Calu3 (cell line): ENCODE data around the gene ZNF418. TPM values are rescaled to one million over a fixed set of nuclear protein-coding genes. Genes with fewer than 3 reads are reported as not detected.

Experiments
- Bru-seq: library from RNA; stranded (reverse); fragments of 400-500 nt; gene quantifications from one replicate; lab custom pipeline; 2021; lab: Mats Ljungman, UMichigan
- BruChase-seq, 2 experiments: library from RNA; stranded (reverse); fragments of 400-500 nt; gene quantifications; one replicate each; lab custom pipeline; 2021; lab: Mats Ljungman, UMichigan
- BruUV-seq: library from RNA; stranded (reverse); fragments of 400-500 nt; replicated peaks from 2 replicates; lab custom pipeline; 2021; lab: Mats Ljungman, UMichigan
- CTCF ChIA-PET: fragments of 300-600 bp; sonication (Branson Sonifier 250); formaldehyde crosslinking; loops from one replicate; lab custom pipeline; 2022; ENCODE audit warnings: antibody characterized with exemption; lab: Charles Lee
- DNase-seq: peaks from one replicate; pipeline ENCODE4 v3.0.0; 2022
- H3K27ac Mint-ChIP-seq: one replicate; pipeline ENCODE4 v1.8.0; 2022; ENCODE audit warnings: mixed read lengths; ENCODE audit not compliant: unreplicated experiment
- H3K27me3 Mint-ChIP-seq: one replicate; pipeline ENCODE4 v1.8.0; 2022; ENCODE audit warnings: mixed read lengths; ENCODE audit not compliant: unreplicated experiment
- H3K36me3 Mint-ChIP-seq: one replicate; pipeline ENCODE4 v1.8.0; 2022; ENCODE audit warnings: mild to moderate bottlenecking, moderate library complexity, mixed read lengths; ENCODE audit not compliant: insufficient read depth, unreplicated experiment
- H3K4me1 Mint-ChIP-seq: one replicate; pipeline ENCODE4 v1.8.0; 2022; ENCODE audit warnings: mild to moderate bottlenecking, low read depth, mixed read lengths; ENCODE audit not compliant: unreplicated experiment
- H3K4me3 Mint-ChIP-seq: one replicate; pipeline ENCODE4 v1.8.0; 2022; ENCODE audit warnings: mild to moderate bottlenecking, low read depth, moderate library complexity, mixed read lengths; ENCODE audit not compliant: unreplicated experiment
- H3K9me3 Mint-ChIP-seq: one replicate; pipeline ENCODE4 v1.8.0; 2022; ENCODE audit warnings: low read depth, mixed read lengths; ENCODE audit not compliant: unreplicated experiment
- intact Hi-C: fragments of 100-400 bp; cut with micrococcal nuclease; formaldehyde crosslinking; loops from one replicate; pipeline ENCODE4 v1.10.0; 2022; ENCODE audit not compliant: unreplicated experiment
- long read RNA-seq: library from polyadenylated mRNA; stranded (forward); transcript quantifications from one replicate; pipeline ENCODE4 v2.0.0, GENCODE V29; 2022
- total RNA-seq: library from RNA; stranded (reverse); gene quantifications from 2 replicates; pipeline ENCODE4 v1.2.3, GENCODE V29; 2022
- TF ChIP-seq, protein P1 (sequence below): fragments of 200-600 bp; IDR thresholded peaks from one replicate; pipeline ENCODE4 v1.8.0; 2022; ENCODE audit warnings: antibody characterized with exemption; ENCODE audit not compliant: unreplicated experiment

ZNF418 gene
- total RNA-seq (2.1 and 2.3 TPM in 2 replicates), Bru-seq, nascent RNA (percentile 54 among the genes with signal in this experiment), BruChase-seq, experiment 1, labeled RNA remaining after a 6-hour chase (percentile 47 among the genes with signal in this experiment), BruChase-seq, experiment 2, labeled RNA remaining after a 2-hour chase (percentile 46 among the genes with signal in this experiment)
- long read RNA-seq, partial matches to known transcripts: 0 of 1 reads
- long read RNA-seq, other reads (novel, unspliced or antisense): 1 of 1 reads

GRCh38 chr19:57934820-57935665, at the start of gene ZNF418:
Gene ZNF418 (minus strand): TSS chr19:57935402. CDS start chr19:57933822, 1,580 bp downstream.
- intact Hi-C loops: no loop called here
- no peak for DNase-seq
- Mint-ChIP-seq H3K36me3 (peaks cover 10% of the 10 kb centered on the region), H3K9me3 (peaks cover 26% of the 10 kb centered on the region), H3K4me1 (no peaks in the 10 kb centered on the region), H3K4me3 (no peak within 1 kb of the TSS), H3K27me3 (no peaks in the 10 kb centered on the region), H3K27ac (no peak within 1 kb of the TSS)
- CTCF ChIA-PET: no interaction called here
- TF ChIP-seq, protein P1, sequence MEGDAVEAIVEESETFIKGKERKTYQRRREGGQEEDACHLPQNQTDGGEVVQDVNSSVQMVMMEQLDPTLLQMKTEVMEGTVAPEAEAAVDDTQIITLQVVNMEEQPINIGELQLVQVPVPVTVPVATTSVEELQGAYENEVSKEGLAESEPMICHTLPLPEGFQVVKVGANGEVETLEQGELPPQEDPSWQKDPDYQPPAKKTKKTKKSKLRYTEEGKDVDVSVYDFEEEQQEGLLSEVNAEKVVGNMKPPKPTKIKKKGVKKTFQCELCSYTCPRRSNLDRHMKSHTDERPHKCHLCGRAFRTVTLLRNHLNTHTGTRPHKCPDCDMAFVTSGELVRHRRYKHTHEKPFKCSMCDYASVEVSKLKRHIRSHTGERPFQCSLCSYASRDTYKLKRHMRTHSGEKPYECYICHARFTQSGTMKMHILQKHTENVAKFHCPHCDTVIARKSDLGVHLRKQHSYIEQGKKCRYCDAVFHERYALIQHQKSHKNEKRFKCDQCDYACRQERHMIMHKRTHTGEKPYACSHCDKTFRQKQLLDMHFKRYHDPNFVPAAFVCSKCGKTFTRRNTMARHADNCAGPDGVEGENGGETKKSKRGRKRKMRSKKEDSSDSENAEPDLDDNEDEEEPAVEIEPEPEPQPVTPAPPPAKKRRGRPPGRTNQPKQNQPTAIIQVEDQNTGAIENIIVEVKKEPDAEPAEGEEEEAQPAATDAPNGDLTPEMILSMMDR: no peak
- BruUV-seq: no TSS peak

DNA sequence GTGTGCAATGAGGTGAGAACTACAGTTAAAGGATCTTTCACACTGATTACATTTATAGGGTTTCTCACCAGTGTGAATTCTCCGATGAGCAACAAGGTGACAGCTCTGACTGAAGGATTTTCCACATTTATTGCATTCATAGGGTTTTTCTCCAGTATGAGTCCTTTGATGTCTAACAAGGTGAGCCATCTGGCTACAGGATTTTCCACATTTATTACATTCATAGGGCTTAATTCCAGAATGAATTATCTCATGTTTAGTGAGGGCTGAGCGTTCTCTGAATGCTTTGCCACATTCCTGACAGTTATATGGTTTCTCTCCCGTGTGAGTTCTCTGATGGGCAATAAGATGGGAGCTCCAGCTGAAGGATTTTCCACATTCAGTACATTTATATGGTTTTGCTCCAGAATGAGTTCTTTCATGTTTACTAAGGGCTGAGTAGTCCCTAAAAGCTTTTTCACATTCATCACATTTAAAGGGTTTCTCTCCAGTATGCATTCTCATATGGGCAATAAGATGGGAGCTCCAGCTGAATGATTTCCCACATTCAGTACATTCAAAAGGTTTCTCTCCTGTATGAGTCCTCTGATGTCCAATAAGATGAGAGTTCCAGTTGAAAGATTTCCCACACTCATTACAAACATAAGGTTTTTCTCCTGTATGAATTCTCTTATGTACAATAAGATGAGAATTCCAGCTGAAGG, 43.5 kb upstream of the ZNF418 start:
- TF ChIP-seq, protein P1: no peak
- Mint-ChIP-seq H3K4me1 (no peaks in the 10 kb centered on the region), H3K27ac (no peak overlapping the region), H3K9me3 (peaks cover 20% of the 10 kb centered on the region), H3K4me3 (no peak overlapping the region), H3K36me3 (peaks cover 23% of the 10 kb centered on the region), H3K27me3 (no peaks in the 10 kb centered on the region)
- no TSS peak for BruUV-seq
- intact Hi-C loops: no loop called here
- CTCF ChIA-PET: interaction anchor here (0.5 kb wide), 1 partner anchor 169 kb away, joined by 5 read pairs; no protein-coding TSS in a partner anchor
- DNase-seq: no peak

DNA sequence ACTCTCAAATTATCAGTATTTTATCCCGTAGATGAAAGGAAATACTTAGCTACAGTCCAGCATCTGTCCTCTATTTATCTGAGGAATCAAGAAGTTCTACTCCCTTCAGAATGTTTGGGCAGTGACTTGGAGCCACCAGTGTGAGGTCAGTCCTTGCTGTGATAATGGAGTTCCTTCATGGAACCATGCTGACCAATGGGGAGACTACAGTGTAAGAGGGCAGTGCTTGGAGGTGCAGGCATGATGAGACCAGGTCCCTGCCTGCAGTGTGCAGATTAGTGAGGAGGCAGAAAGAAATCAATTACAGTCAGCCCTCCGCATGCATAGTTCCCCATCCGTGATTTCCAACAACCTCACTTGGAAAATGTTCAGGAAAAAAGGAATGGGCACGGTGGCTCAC, 39.2 kb upstream of the ZNF418 start, which contains the start of gene C19orf18:
Gene C19orf18, minus strand, starts transcription at position 101 of the 400 bp plus-strand sequence. CDS start 102 bp downstream, outside the sequence.
- CTCF ChIA-PET: no interaction called here
- intact Hi-C loops: no loop called here
- H3K27ac Mint-ChIP-seq: no peak within 1 kb of the TSS
- H3K9me3 Mint-ChIP-seq: peaks cover 16% of the 10 kb centered on the region
- BruUV-seq: no TSS peak
- H3K27me3 Mint-ChIP-seq: no peaks in the 10 kb centered on the region
- no peaks in the 10 kb centered on the region for H3K4me1 Mint-ChIP-seq
- TF ChIP-seq, protein P1: no peak
- peaks cover 4% of the 10 kb centered on the region for H3K36me3 Mint-ChIP-seq
- H3K4me3 Mint-ChIP-seq: no peak within 1 kb of the TSS
- no peak for DNase-seq

DNA sequence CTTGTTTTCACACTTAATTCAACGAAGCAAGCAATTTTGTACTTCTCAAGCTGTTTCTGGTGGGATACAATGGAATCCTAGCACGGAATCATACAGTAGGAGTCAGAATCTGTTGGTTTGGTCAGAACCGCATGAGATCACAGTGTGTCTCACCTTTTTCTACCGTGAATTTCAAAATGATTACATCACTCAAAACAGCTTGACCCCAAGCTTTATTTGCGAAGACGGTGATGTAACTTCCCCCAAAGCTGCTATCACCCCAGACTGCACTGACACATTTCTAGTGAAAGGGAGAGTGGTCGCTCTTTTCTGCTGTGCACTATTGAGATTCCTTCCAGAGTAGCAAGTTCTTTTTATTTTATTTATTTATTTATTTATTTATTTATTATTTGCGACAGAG, 29.6 kb upstream of the ZNF418 start:
- peaks cover 11% of the 10 kb centered on the region for H3K9me3 Mint-ChIP-seq
- DNase-seq: no peak
- CTCF ChIA-PET: no interaction called here

More for the DNA sequence above, 29.6 kb upstream of the ZNF418 start:
- TF ChIP-seq, protein P1: no peak
- Mint-ChIP-seq H3K27me3 (no peaks in the 10 kb centered on the region), H3K4me1 (no peaks in the 10 kb centered on the region), H3K27ac (no peak overlapping the region), H3K36me3 (peaks cover 5% of the 10 kb centered on the region), H3K4me3 (no peak overlapping the region)
- intact Hi-C loops: no loop called here
- BruUV-seq: no TSS peak
